Measurements from ENCODE around the gene TMEM270. TPM values are rescaled to one million over a fixed set of nuclear protein-coding genes. Genes with fewer than 3 reads are reported as not detected.
A peak's percentile ranks its signal among the peaks of the same experiment; 100 is the strongest.

TMEM270 gene
- total RNA-seq, 1 donor from 2014 or later = not detected

- no peak for DNase-seq
- Mint-ChIP-seq H3K9me3 (ENCODE audit: unreplicated experiment) (no peaks in the 10 kb centered on the region), H3K36me3 (ENCODE audit: unreplicated experiment) (peaks cover 7% of the 10 kb centered on the region), H3K4me1 (ENCODE audit: low read depth, unreplicated experiment) (peaks cover 4% of the 10 kb centered on the region), H3K4me3 (ENCODE audit: unreplicated experiment) (no peak overlapping the region), H3K27ac (ENCODE audit: unreplicated experiment) (no peak overlapping the region), H3K27me3 (ENCODE audit: unreplicated experiment) (peaks cover 2% of the 10 kb centered on the region)
- TF ChIP-seq CTCF (IDR thresholded peaks at IDR 0.05; ENCODE audit: partially characterized antibody, unreplicated experiment) = no peak
These were observed 346 bp downstream of the TMEM270 start for GRCh38 chr7:73861305-73861704.

GRCh38 chr7:73864981-73865711 is 4.2 kb downstream of the TMEM270 start:
- Mint-ChIP-seq H3K27ac (ENCODE audit: unreplicated experiment) (no peak overlapping the region), H3K9me3 (ENCODE audit: unreplicated experiment) (peaks cover 2% of the 10 kb centered on the region), H3K27me3 (ENCODE audit: unreplicated experiment) (peaks cover 2% of the 10 kb centered on the region), H3K36me3 (ENCODE audit: unreplicated experiment) (no peaks in the 10 kb centered on the region), H3K4me1 (ENCODE audit: low read depth, unreplicated experiment) (peaks cover 6% of the 10 kb centered on the region), H3K4me3 (ENCODE audit: unreplicated experiment) (no peak overlapping the region)
- DNase-seq = no peak
- no peak for TF ChIP-seq CTCF (IDR thresholded peaks at IDR 0.05; ENCODE audit: partially characterized antibody, unreplicated experiment)

- H3K27ac Mint-ChIP-seq (ENCODE audit: unreplicated experiment) = no peak overlapping the region
- peak; percentile 39 for DNase-seq
- H3K4me1 Mint-ChIP-seq (ENCODE audit: low read depth, unreplicated experiment) = peaks cover 6% of the 10 kb centered on the region
- peaks cover 2% of the 10 kb centered on the region for H3K9me3 Mint-ChIP-seq (ENCODE audit: unreplicated experiment)
- peak overlapping the region; percentile 36 for H3K4me3 Mint-ChIP-seq (ENCODE audit: unreplicated experiment)
- H3K36me3 Mint-ChIP-seq (ENCODE audit: unreplicated experiment) = no peaks in the 10 kb centered on the region
- peak; percentile 20 for TF ChIP-seq CTCF (IDR thresholded peaks at IDR 0.05; ENCODE audit: partially characterized antibody, unreplicated experiment)
- peaks cover 2% of the 10 kb centered on the region for H3K27me3 Mint-ChIP-seq (ENCODE audit: unreplicated experiment)
These were observed 4.9 kb downstream of the TMEM270 start for GRCh38 chr7:73865738-73866445.

- no peak for DNase-seq
- TF ChIP-seq CTCF (IDR thresholded peaks at IDR 0.05; ENCODE audit: partially characterized antibody, unreplicated experiment) = no peak
- H3K4me1 Mint-ChIP-seq (ENCODE audit: low read depth, unreplicated experiment) = peaks cover 6% of the 10 kb centered on the region
- no peaks in the 10 kb centered on the region for H3K36me3 Mint-ChIP-seq (ENCODE audit: unreplicated experiment)
- H3K27ac Mint-ChIP-seq (ENCODE audit: unreplicated experiment) = no peak overlapping the region
- peaks cover 2% of the 10 kb centered on the region for H3K27me3 Mint-ChIP-seq (ENCODE audit: unreplicated experiment)
- peaks cover 2% of the 10 kb centered on the region for H3K9me3 Mint-ChIP-seq (ENCODE audit: unreplicated experiment)
- no peak overlapping the region for H3K4me3 Mint-ChIP-seq (ENCODE audit: unreplicated experiment)
These were observed 5.4 kb downstream of the TMEM270 start for GRCh38 chr7:73866446-73866767.
